Astrocyte of the hippocampus (primary cell): ENCODE measurements around the gene PPP3CA.
"Not testable (repeated sequence)": the region's sequence is repeated elsewhere in the genome, so short reads cannot be mapped to it uniquely, and the experiment has no call there.

Source experiments
- DNase-seq: peaks from one replicate; pipeline ENCODE4 v3.0.0; 2011; ENCODE audit warnings: low read depth, low spot score

PPP3CA gene

GRCh38 chr4:101102114-101102742, 245.1 kb downstream of the PPP3CA start:
- DNase-seq = peak; percentile 77

- no peak for DNase-seq
These were observed 246.3 kb downstream of the PPP3CA start for GRCh38 chr4:101101072-101101471.

- no peak for DNase-seq
These were observed 248.5 kb downstream of the PPP3CA start for GRCh38 chr4:101098666-101099400.

GRCh38 chr4:101092609-101093008, 254.7 kb downstream of the PPP3CA start:
- DNase-seq = not testable (repeated sequence)

- no peak for DNase-seq
These were observed 258.2 kb downstream of the PPP3CA start for GRCh38 chr4:101089168-101089567.

- DNase-seq = no peak
These were observed 260.3 kb downstream of the PPP3CA start for GRCh38 chr4:101086801-101087586.

- no peak for DNase-seq
These were observed 264.2 kb downstream of the PPP3CA start for GRCh38 chr4:101083131-101083530.

GRCh38 chr4:101081695-101082369, 265.5 kb downstream of the PPP3CA start:
- DNase-seq = no peak

- no peak for DNase-seq
These were observed 266.2 kb downstream of the PPP3CA start for GRCh38 chr4:101081166-101081565.

GRCh38 chr4:101078950-101079349, 268.4 kb downstream of the PPP3CA start:
- no peak for DNase-seq

- DNase-seq = no peak
These were observed 271.3 kb downstream of the PPP3CA start for GRCh38 chr4:101076032-101076431.

GRCh38 chr4:101075536-101075935, 271.8 kb downstream of the PPP3CA start:
- DNase-seq = no peak

- DNase-seq = no peak
These were observed 273.0 kb downstream of the PPP3CA start for GRCh38 chr4:101074326-101074725.

GRCh38 chr4:101071241-101071640, 276.1 kb downstream of the PPP3CA start:
- DNase-seq = peak; percentile 15

- DNase-seq = no peak
These were observed 279.2 kb downstream of the PPP3CA start for GRCh38 chr4:101068115-101068514.

GRCh38 chr4:101067383-101067782, 279.9 kb downstream of the PPP3CA start:
- DNase-seq = no peak

- DNase-seq = no peak
These were observed 280.6 kb downstream of the PPP3CA start for GRCh38 chr4:101066626-101067170.

- no peak for DNase-seq
These were observed 281.3 kb downstream of the PPP3CA start for GRCh38 chr4:101065935-101066485.

- no peak for DNase-seq
These were observed 282.0 kb downstream of the PPP3CA start for GRCh38 chr4:101065346-101065745.

- DNase-seq = no peak
These were observed 282.7 kb downstream of the PPP3CA start for GRCh38 chr4:101064541-101065180.

GRCh38 chr4:101055392-101055791, 291.9 kb downstream of the PPP3CA start:
- DNase-seq = no peak
